ENCODE results near the gene LARGE1. TPM values are rescaled to one million over a fixed set of nuclear protein-coding genes. Genes with fewer than 3 reads are reported as not detected.

The LARGE1 gene
- total and polyA plus RNA-seq, 2 of the 4 experiments (the other 2 are of a cell fraction), result 6.2 to 12.4 TPM

DNA sequence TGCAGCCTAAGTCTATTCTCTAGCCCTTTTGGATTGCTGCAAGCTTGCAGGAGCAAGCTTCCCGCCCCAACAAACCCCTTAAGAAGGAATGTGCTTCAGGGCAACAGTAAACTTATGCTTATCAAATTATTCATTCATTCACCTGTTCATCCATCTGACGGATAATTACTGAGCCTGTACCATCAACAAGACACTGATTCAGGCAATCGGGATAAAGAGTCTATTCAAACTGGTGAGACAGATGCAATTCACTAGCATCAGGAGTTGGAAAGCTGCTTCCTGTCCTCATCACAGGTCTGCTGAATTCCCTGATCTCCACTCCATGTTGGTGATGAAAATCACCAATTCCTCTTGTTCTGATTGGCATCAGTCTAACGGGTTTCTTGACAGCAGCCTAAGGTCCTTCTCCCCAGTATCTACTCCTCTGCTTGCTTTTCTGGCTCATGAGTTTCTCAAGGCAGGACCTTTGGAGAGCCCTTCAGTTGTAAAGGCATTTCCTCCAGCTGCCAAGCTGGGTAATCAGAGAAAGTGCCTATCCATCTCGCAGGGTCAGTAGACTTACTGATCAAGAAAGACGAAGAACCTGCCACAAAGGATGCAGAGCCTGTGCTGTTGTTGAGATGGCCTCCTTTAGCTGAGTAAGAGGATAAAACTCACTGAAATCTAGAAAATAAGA is 433.1 kb downstream of the LARGE1 start:
- Histone ChIP-seq H3K9me1 (ENCODE audit: insufficient read depth, low read length) (no peaks in the 10 kb centered on the region), H2AK5ac (ENCODE audit: low read depth, low read length) (no peak overlapping the region), H4K5ac (ENCODE audit: low read depth, low read length) (no peak overlapping the region), H3K27me3 (ENCODE audit: control insufficient read depth, insufficient read depth, low read length) (no peaks in the 10 kb centered on the region), H2AK9ac (replicated peaks; ENCODE audit: low read depth, low read length, poor library complexity) (no peak overlapping the region), H3K18ac (ENCODE audit: low read depth, low read length) (no peak overlapping the region), H3K9me3 (ENCODE audit: control insufficient read depth, insufficient read depth, low read length) (no peaks in the 10 kb centered on the region), H3K4me2 (ENCODE audit: low read depth, low read length) (no peak overlapping the region), H3K4ac (ENCODE audit: low read depth, low read length) (no peak overlapping the region), H3K14ac (replicated peaks; ENCODE audit: low read depth, low read length) (no peak overlapping the region), H3K27ac (ENCODE audit: insufficient read depth, low read length) (no peak overlapping the region), H3K56ac (ENCODE audit: extremely low read depth, insufficient read depth, low read length) (no peak overlapping the region), H2BK120ac (ENCODE audit: low read depth, low read length) (no peak overlapping the region), H2BK5ac (ENCODE audit: low read depth, low read length, poor library complexity, severe bottlenecking) (no peak overlapping the region), H4K91ac (ENCODE audit: insufficient read depth, low read depth, low read length) (no peak overlapping the region), H3K4me1 (ENCODE audit: control insufficient read depth, insufficient read depth, low read length) (peaks cover 1% of the 10 kb centered on the region; the same call in 1 of the 2 replicates), H3K36me3 (ENCODE audit: control insufficient read depth, insufficient read depth, low read length) (no peaks in the 10 kb centered on the region), H2AFZ (replicated peaks; ENCODE audit: low read length, poor library complexity) (no peak overlapping the region), H3K9ac (ENCODE audit: low read depth, low read length) (no peak overlapping the region), H3K4me3 (ENCODE audit: insufficient read depth, low read depth, low read length) (no peak overlapping the region), H4K20me1 (ENCODE audit: insufficient read depth, low read length) (no peaks in the 10 kb centered on the region), H4K8ac (ENCODE audit: low read depth in 2 of 2, low read length in 2 of 2) (no peak overlapping the region), H2BK15ac (ENCODE audit: low read depth, low read length) (no peak overlapping the region), H2BK20ac (ENCODE audit: low read depth, low read length) (no peak overlapping the region), H3K23ac (ENCODE audit: low read depth, low read length) (no peak overlapping the region), H3K79me1 (ENCODE audit: low read depth in 1 of 2, low read length in 2 of 2) (no peaks in the 10 kb centered on the region)
- dilution Hi-C loops (cut with HindIII; ENCODE audit: low sequenced_read_pairs, unreplicated experiment), result no loop called here
- TF ChIP-seq, protein P1, sequence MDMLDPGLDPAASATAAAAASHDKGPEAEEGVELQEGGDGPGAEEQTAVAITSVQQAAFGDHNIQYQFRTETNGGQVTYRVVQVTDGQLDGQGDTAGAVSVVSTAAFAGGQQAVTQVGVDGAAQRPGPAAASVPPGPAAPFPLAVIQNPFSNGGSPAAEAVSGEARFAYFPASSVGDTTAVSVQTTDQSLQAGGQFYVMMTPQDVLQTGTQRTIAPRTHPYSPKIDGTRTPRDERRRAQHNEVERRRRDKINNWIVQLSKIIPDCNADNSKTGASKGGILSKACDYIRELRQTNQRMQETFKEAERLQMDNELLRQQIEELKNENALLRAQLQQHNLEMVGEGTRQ (IDR thresholded peaks at IDR 0.05; ENCODE audit: low read depth, low read length), result no peak
- no peak for TF ChIP-seq SMC3 (IDR thresholded peaks at IDR 0.05; ENCODE audit: low read depth, low read length)
- TF ChIP-seq CEBPB (IDR thresholded peaks at IDR 0.05; ENCODE audit: low read depth, low read length), result no peak
- no peak for TF ChIP-seq NFE2L2 (IDR thresholded peaks at IDR 0.05; ENCODE audit: low read depth, low read length)
- TF ChIP-seq MXI1 (IDR thresholded peaks at IDR 0.05; ENCODE audit: borderline replicate concordance, low read depth, low read length), result no peak
- no peak for TF ChIP-seq FOS (IDR thresholded peaks at IDR 0.05; ENCODE audit: low read depth, low read length)
- no peak for TF ChIP-seq BHLHE40 (IDR thresholded peaks at IDR 0.05; ENCODE audit: low read depth, low read length)
- TF ChIP-seq RCOR1 (IDR thresholded peaks at IDR 0.05; ENCODE audit: insufficient replicate concordance, low read length), result no peak
- no peak for TF ChIP-seq RAD21 (IDR thresholded peaks at IDR 0.05; ENCODE audit: low read length)
- TF ChIP-seq, protein P2, sequence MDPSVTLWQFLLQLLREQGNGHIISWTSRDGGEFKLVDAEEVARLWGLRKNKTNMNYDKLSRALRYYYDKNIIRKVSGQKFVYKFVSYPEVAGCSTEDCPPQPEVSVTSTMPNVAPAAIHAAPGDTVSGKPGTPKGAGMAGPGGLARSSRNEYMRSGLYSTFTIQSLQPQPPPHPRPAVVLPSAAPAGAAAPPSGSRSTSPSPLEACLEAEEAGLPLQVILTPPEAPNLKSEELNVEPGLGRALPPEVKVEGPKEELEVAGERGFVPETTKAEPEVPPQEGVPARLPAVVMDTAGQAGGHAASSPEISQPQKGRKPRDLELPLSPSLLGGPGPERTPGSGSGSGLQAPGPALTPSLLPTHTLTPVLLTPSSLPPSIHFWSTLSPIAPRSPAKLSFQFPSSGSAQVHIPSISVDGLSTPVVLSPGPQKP (IDR thresholded peaks at IDR 0.05; ENCODE audit: borderline replicate concordance, low read depth, low read length), result no peak
- TF ChIP-seq MAZ (IDR thresholded peaks at IDR 0.05; ENCODE audit: borderline replicate concordance, low read depth, low read length), result no peak
- no peak for TF ChIP-seq RFX5 (IDR thresholded peaks at IDR 0.05; ENCODE audit: low read depth, low read length)
- TF ChIP-seq MAFK (IDR thresholded peaks at IDR 0.05; ENCODE audit: low read depth, low read length), result no peak
- WGBS, 2 experiments (ENCODE audit: extremely low coverage in 2 of 2, insufficient read length in 1 of 2), result 67% methylated on average over 1 of the region's 6 CpGs; no CpG with 5 or more reads in 1 of the 2 experiments
- POLR2A ChIA-PET (ENCODE audit: unreplicated experiment), result no interaction called here
- ATAC-seq (ENCODE audit: low read depth) (no peak), DNase-seq (no peak)
- in situ Hi-C loops (cut with MboI; ENCODE audit: low sequenced_read_pairs), result no loop called here
- intact Hi-C loops (cut with micrococcal nuclease), result no loop called here
- CTCF ChIA-PET, result interaction anchor here (0.6 kb wide), 1 partner anchor 326 kb away, joined by 5 read pairs; no protein-coding TSS in a partner anchor
- BruUV-seq (replicated peaks), result no TSS peak

Measured in IMR-90 (cell line).